K562 (cell line): ENCODE data around the gene CD55. TPM values are rescaled to one million over a fixed set of nuclear protein-coding genes. Genes with fewer than 3 reads are reported as not detected.

Source experiments
- CEBPG ChIP-seq, 3 experiments: fragments of 200-800 bp in 1 of 3; sonication (Bioruptor generic) in 1 of 3; sonication (generic) in 1 of 3; formaldehyde crosslinking in 1 of 3; IDR thresholded peaks in 2 of 3; conservative IDR thresholded peaks in 1 of 3; 2 replicates each; pipeline versions ENCODE4 v1.6.1 to v1.8.0; 2016 to 2022; ENCODE audit warnings: missing compliant biosample characterization in 2 of 3, missing genetic modification characterization in 2 of 3, mild to moderate bottlenecking in 1 of 3, missing genetic modification reagents in 1 of 3
- IRF2 ChIP-seq: sonication (generic); formaldehyde crosslinking; IDR thresholded peaks from 2 replicates; pipeline ENCODE4 v1.8.1; 2022; ENCODE audit warnings: mild to moderate bottlenecking, missing genetic modification reagents
- KDM4B ChIP-seq, 2 experiments: fragments of 450-650 bp in 1 of 2; sonication (generic) in 1 of 2; IDR thresholded peaks; 2 replicates each; pipeline ENCODE4 v1.6.1; 2016 to 2017; ENCODE audit warnings: borderline replicate concordance in 2 of 2, antibody characterized with exemption in 1 of 2, low read depth in 1 of 2, mild to moderate bottlenecking in 1 of 2
- L3MBTL2 ChIP-seq: fragments of 450-650 bp; IDR thresholded peaks from 2 replicates; pipeline ENCODE4 v1.6.1; 2016; ENCODE audit warnings: mild to moderate bottlenecking, moderate library complexity
- RAD21 ChIP-seq, 2 experiments: fragments of 250-450 bp in 1 of 2; fragments of 450-650 bp in 1 of 2; sonication (Bioruptor Pico) in 1 of 2; formaldehyde crosslinking in 1 of 2; IDR thresholded peaks in 1 of 2; conservative IDR thresholded peaks in 1 of 2; 2 replicates each; pipeline versions ENCODE4 v1.4.0 to v1.8.0; 2020 to 2022; ENCODE audit warnings: mild to moderate bottlenecking in 2 of 2, moderate library complexity in 1 of 2
- RFX1 ChIP-seq: fragments of 450-650 bp; IDR thresholded peaks from 2 replicates; pipeline ENCODE4 v1.6.1; 2016; ENCODE audit warnings: mild to moderate bottlenecking, moderate library complexity
- SOX6 ChIP-seq: fragments of 450-650 bp; IDR thresholded peaks from 2 replicates; pipeline ENCODE4 v1.6.1; 2014; ENCODE audit warnings: mild to moderate bottlenecking
- SRSF1 ChIP-seq: fragments of 200-400 bp; formaldehyde crosslinking; IDR thresholded peaks from 2 replicates; pipeline ENCODE4 v1.6.1; 2017; ENCODE audit warnings: mild to moderate bottlenecking, low read depth, low read length, moderate library complexity
- TSC22D4 ChIP-seq: fragments of 450-650 bp; IDR thresholded peaks from 2 replicates; pipeline ENCODE4 v1.6.1; 2016; ENCODE audit warnings: missing genetic modification characterization, missing biosample characterization, control low read depth
- ZNF217 ChIP-seq: sonication (generic); formaldehyde crosslinking; IDR thresholded peaks from 2 replicates; pipeline ENCODE4 v1.8.0; 2022; ENCODE audit warnings: mild to moderate bottlenecking, missing genetic modification reagents
- ZNF3 ChIP-seq: fragments of 250-450 bp; sonication (Bioruptor Pico); IDR thresholded peaks from 2 replicates; pipeline ENCODE4 v1.5.0; 2021; ENCODE audit warnings: mild to moderate bottlenecking, moderate library complexity
- ZNF75A ChIP-seq: fragments of 450-650 bp; formaldehyde crosslinking; IDR thresholded peaks from 2 replicates; pipeline ENCODE4 v1.4.0; 2020; ENCODE audit warnings: mild to moderate bottlenecking
- ZNF766 ChIP-seq: fragments of 200-800 bp; sonication (Bioruptor generic); conservative IDR thresholded peaks from 2 replicates; pipeline ENCODE4 v1.6.1; 2016; ENCODE audit warnings: missing genetic modification characterization, missing compliant biosample characterization
- ZNF778 ChIP-seq: fragments of 450-650 bp; formaldehyde crosslinking; IDR thresholded peaks from 2 replicates; pipeline ENCODE4 v1.4.0; 2020; ENCODE audit warnings: mild to moderate bottlenecking, moderate library complexity
- polyA plus RNA-seq, 8 experiments: library from polyadenylated mRNA; depleted of rRNA in 4 of 8; stranded (reverse) in 5 of 8; unstranded in 3 of 8; fragments of >200 nt; fragmentation: Nextera tagmentation in 2 of 8; fragmentation: Illumina TruSeq in 1 of 8; extraction: Ambion mirVana in 2 of 8; extraction: Trizol in 1 of 8; gene quantifications; 2 replicates each; pipeline versions ENCODE4 v1.2.1 to v1.2.3, GENCODE V29; 2011 to 2014; ENCODE audit warnings: inconsistent platforms in 1 of 8, missing spikeins in 1 of 8
- total RNA-seq, 7 experiments: library from RNA; depleted of rRNA in 6 of 7; stranded (reverse); fragments of >200 nt in 6 of 7; fragmentation: Illumina TruSeq in 2 of 7; extraction: Trizol in 2 of 7; gene quantifications; 2 replicates each; pipeline versions ENCODE4 v1.2.1 to v1.2.3, GENCODE V29; 2011 to 2021; ENCODE audit warnings: low replicate concordance in 1 of 7
- TF ChIP-seq, protein P1 (sequence below), 2 experiments: IDR thresholded peaks in 1 of 2; conservative IDR thresholded peaks in 1 of 2; 2 replicates each; pipeline ENCODE4 v1.6.1; 2016; ENCODE audit warnings: low read depth in 2 of 2, mild to moderate bottlenecking in 1 of 2, missing compliant biosample characterization in 1 of 2, missing genetic modification characterization in 1 of 2, moderate library complexity in 1 of 2
- TF ChIP-seq, protein P2 (sequence below): fragments of 450-650 bp; IDR thresholded peaks from 2 replicates; pipeline ENCODE4 v1.6.1; 2016; ENCODE audit warnings: mild to moderate bottlenecking
- TF ChIP-seq, protein P3 (sequence below): sonication (generic); IDR thresholded peaks from 2 replicates; pipeline ENCODE4 v1.6.1; 2016
- TF ChIP-seq, protein P4 (sequence below): fragments of 450-650 bp; formaldehyde crosslinking; IDR thresholded peaks from 2 replicates; pipeline ENCODE4 v1.4.0; 2020; ENCODE audit warnings: mild to moderate bottlenecking, moderate library complexity

The CD55 gene
- total and polyA plus RNA-seq, 9 of the 15 experiments (the other 6 are each of a cell fraction or from before 2014, with no cell fraction given) = 17.7 to 150 (median 97.0) TPM

DNA sequence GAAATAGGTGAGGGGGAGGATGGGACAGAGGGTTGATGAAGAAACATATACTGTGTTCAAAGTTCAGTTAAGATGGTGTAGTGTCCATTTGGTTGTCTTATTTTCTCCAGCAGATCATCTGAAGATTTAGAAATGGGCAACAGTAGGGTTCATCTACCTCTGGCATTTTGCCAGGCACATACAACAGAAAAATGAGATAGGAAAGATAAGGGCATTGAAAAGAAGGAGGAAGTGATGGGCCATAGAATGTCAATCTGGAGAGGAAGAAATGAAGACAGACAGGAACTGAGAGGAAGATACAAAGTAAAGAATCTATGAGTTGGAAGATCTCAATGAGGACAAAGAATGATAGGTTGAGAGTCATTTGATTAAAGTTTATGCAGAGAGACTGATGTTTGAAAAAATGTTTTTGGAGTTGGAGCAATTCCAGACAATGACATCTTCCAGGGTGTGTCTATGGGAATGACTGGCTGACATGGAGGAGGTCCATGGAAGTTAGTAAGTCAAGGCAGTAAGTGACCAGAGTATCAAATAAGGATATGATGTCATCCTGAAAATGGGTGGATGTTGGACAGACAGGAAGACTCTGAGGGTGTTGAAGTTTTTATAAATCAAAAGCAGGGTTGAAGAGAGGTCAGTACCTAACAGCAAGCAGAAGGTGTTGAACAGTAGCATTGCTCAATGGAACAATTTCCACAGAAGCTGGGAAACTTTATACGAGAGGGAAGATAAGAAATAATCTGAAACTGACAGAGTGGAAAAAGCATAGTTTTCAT lies 18.7 kb upstream of the CD55 start (continued):
- TF ChIP-seq CEBPG (CRISPR knock-in tag; IDR thresholded peaks at IDR 0.05) = no peak
- TF ChIP-seq CEBPG (tag; conservative IDR thresholded peaks at IDR 0.05 in 1 of 2, IDR thresholded peaks at IDR 0.05 in 1 of 2) = peak in 1 of 2 experiments; percentile 63; a peak in 3 of 4 replicates
- TF ChIP-seq IRF2 = no peak
- TF ChIP-seq SRSF1 = no peak
- TF ChIP-seq RFX1 = no peak
- TF ChIP-seq, protein P1, sequence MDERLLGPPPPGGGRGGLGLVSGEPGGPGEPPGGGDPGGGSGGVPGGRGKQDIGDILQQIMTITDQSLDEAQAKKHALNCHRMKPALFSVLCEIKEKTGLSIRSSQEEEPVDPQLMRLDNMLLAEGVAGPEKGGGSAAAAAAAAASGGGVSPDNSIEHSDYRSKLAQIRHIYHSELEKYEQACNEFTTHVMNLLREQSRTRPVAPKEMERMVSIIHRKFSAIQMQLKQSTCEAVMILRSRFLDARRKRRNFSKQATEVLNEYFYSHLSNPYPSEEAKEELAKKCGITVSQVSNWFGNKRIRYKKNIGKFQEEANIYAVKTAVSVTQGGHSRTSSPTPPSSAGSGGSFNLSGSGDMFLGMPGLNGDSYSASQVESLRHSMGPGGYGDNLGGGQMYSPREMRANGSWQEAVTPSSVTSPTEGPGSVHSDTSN (CRISPR knock-in tag; IDR thresholded peaks at IDR 0.05; ENCODE audit: low read depth) = no peak
- TF ChIP-seq, protein P1 (tag; conservative IDR thresholded peaks at IDR 0.05; ENCODE audit: low read depth) = peak; percentile 57
- TF ChIP-seq RAD21 (CRISPR knock-in tag; conservative IDR thresholded peaks at IDR 0.05 in 1 of 2, IDR thresholded peaks at IDR 0.05 in 1 of 2) = peak in 1 of 2 experiments; percentile 27; a peak in 1 of 4 replicates
- peak; percentile 16; the same call in 1 of the 2 replicates for TF ChIP-seq SOX6
- TF ChIP-seq, protein P2, sequence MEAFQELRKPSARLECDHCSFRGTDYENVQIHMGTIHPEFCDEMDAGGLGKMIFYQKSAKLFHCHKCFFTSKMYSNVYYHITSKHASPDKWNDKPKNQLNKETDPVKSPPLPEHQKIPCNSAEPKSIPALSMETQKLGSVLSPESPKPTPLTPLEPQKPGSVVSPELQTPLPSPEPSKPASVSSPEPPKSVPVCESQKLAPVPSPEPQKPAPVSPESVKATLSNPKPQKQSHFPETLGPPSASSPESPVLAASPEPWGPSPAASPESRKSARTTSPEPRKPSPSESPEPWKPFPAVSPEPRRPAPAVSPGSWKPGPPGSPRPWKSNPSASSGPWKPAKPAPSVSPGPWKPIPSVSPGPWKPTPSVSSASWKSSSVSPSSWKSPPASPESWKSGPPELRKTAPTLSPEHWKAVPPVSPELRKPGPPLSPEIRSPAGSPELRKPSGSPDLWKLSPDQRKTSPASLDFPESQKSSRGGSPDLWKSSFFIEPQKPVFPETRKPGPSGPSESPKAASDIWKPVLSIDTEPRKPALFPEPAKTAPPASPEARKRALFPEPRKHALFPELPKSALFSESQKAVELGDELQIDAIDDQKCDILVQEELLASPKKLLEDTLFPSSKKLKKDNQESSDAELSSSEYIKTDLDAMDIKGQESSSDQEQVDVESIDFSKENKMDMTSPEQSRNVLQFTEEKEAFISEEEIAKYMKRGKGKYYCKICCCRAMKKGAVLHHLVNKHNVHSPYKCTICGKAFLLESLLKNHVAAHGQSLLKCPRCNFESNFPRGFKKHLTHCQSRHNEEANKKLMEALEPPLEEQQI = peak; percentile 55; the same call in 1 of the 2 replicates
- TF ChIP-seq TSC22D4 (tag) = peak; percentile 25; the same call in 1 of the 2 replicates
- no peak for TF ChIP-seq ZNF778 (CRISPR knock-in tag)
- TF ChIP-seq KDM4B (IDR thresholded peaks at IDR 0.05; ENCODE audit: borderline replicate concordance in 2 of 2, low read depth in 1 of 2) = no peak
- no peak for TF ChIP-seq ZNF75A
- no peak for TF ChIP-seq ZNF3 (CRISPR knock-in tag)
- TF ChIP-seq L3MBTL2 = no peak; the same call in 1 of the 2 replicates
- TF ChIP-seq ZNF217 = no peak
- TF ChIP-seq, protein P3, sequence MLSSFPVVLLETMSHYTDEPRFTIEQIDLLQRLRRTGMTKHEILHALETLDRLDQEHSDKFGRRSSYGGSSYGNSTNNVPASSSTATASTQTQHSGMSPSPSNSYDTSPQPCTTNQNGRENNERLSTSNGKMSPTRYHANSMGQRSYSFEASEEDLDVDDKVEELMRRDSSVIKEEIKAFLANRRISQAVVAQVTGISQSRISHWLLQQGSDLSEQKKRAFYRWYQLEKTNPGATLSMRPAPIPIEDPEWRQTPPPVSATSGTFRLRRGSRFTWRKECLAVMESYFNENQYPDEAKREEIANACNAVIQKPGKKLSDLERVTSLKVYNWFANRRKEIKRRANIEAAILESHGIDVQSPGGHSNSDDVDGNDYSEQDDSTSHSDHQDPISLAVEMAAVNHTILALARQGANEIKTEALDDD = no peak
- TF ChIP-seq ZNF766 (CRISPR knock-in tag) = peak; percentile 79
- TF ChIP-seq, protein P4, sequence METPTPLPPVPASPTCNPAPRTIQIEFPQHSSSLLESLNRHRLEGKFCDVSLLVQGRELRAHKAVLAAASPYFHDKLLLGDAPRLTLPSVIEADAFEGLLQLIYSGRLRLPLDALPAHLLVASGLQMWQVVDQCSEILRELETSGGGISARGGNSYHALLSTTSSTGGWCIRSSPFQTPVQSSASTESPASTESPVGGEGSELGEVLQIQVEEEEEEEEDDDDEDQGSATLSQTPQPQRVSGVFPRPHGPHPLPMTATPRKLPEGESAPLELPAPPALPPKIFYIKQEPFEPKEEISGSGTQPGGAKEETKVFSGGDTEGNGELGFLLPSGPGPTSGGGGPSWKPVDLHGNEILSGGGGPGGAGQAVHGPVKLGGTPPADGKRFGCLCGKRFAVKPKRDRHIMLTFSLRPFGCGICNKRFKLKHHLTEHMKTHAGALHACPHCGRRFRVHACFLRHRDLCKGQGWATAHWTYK = no peak
